Activated naive CD4-positive, alpha-beta T cell treated with anti-CD3 and anti-CD28 coated beads, Interleukin-2, amount 50 U/mL, for 16 hours (primary cell): Measurements from ENCODE around the gene MAZ.
"Not testable (repeated sequence)": the region's sequence is repeated elsewhere in the genome, so short reads cannot be mapped to it uniquely, and the experiment has no call there.

ENCODE experiments used
- DNase-seq: peaks from one replicate; pipeline ENCODE4 v3.0.0-alpha.2; 2020

Gene MAZ

GRCh38 chr16:29784901-29785500, 21.3 kb upstream of the MAZ start:
- peak; percentile 76 for DNase-seq

DNA sequence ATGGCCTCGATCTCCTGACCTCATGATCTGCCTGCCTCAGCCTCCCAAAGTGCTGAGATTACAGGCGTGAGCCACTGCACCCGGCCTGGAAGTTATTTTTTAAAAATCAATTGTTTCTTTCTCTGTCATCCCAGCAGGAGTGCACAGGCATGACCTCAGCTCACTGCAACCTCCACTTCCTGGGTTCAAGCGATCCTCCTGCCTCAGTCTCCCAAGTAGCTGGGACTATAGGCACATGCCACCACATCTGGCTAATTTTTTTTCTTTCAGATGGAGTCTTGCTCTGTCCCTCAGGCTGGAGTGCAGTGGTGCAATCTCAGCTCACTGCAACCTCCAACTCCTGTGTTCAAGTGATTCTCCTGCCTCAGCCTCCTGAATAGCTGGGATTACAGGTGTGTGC, 19.2 kb upstream of the MAZ start:
- DNase-seq: not testable (repeated sequence)

- DNase-seq: no peak
Observed at GRCh38 chr16:29789775-29790182, 16.6 kb upstream of the MAZ start.

GRCh38 chr16:29790183-29790948, 16.0 kb upstream of the MAZ start, which contains the start of gene KIF22:
Gene KIF22 (plus strand): TSS chr16:29790751. CDS start chr16:29790760, 9 bp downstream.
- peak; percentile 100 for DNase-seq

GRCh38 chr16:29790949-29791844, 15.1 kb upstream of the MAZ start:
- no peak for DNase-seq

DNA sequence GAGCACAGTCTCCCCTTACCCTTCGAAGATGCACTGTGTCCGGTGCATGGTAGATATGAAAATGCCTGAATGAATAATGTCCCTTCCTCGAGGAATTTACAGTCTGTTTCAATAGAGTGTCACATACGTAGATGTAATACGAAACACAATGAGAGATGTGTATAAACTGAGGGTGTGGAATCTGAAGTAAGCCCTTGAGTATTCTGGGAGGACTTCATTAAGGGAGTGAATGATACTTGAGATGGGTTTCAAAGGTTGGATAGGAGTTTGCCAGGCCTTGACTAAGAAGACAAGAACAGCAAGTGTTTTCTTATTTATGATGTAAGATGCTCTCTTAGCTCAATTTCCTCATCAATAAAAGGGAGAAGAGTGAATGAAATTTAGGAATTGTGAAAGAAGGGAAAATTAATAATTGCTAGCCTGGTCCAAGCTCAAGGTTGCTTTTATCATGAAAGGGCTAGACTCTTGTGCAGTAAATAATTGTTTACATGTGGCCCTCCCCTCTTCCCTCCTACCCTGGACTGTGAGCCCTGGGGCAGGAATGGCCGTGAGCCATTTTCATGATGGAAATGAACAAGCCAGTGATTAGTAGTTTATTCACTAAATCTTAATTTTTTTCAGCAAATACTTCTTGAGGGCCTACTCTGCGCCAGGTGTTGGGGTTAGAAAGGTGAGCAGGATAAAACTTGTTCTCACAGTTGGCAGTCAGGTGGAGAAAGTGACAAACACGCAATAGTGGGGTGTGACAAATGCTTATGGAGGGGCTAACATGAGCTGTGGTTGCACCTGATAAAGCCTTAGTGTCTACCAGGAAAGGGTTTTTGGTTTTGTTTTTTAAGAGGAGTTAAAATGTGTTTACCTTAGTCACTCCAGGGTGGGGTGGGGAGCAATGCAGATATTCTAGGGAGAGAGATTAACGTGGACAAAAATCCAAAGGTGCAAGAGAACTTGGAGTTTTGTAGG, 14.2 kb upstream of the MAZ start:
- no peak for DNase-seq

GRCh38 chr16:29793153-29793552, 13.2 kb upstream of the MAZ start:
- not testable (repeated sequence) for DNase-seq

DNA sequence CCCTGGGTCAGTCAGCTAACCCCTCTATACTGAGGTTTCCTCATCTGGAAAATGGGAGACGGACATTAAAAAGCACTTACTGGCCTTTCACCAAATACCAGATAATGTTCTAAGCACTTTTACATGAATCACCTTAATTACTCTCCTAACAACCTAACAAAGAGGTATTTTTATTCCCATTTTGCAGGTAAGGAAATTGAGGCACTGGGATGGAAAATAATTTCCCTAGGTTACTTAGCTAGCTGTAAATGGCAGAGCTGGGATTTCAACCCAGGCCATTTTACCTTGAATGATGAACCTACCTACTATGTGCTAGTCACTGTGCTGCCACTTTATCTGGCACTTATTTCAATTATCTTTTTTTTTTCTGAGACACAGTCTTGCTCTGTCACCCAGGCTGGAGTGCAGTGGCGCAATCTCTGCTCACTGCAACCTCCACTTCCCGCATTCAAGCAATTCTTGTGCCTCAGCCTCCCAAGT, 12.1 kb upstream of the MAZ start:
- DNase-seq: no peak

DNA sequence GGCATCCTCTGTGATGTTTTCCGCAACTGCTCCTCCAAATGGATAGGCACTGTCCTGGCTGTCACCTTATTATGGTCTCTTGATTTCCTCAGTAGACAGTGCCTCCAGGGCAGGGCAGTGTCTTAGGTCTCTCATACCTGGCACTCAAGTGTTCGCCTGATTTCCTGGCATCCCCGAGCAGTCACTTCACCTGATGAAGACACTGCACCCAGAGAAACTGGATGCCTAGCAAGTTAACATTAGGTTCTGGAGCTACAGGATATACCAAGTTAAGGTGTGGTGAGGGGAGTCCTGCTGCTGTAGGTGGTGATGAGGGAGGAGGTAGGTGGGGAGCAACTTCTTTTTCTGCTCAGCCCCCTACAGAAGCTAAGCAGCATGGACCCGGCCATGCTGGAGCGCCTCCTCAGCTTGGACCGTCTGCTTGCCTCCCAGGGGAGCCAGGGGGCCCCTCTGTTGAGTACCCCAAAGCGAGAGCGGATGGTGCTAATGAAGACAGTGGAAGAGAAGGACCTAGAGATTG, 3.9 kb upstream of the MAZ start:
- no peak for DNase-seq

DNA sequence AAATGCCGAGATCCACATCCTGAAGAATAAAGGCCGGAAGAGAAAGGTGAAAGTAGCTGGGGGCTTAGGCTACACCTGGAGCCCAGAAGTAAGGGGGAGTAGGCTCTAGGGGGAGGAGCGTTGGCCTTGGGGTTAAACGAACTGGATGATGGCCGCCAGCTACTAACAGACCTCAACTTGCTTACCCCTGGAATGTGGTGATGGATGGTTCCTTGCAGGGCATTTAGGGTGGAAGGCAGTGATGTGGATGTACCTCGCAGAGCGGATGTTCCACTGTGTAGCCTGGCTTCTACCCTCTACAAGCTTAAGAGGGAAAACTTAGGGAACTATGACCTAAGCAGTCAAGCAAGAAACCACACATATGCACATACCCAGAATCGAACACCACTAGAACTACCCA, 2.3 kb upstream of the MAZ start:
- no peak for DNase-seq

DNA sequence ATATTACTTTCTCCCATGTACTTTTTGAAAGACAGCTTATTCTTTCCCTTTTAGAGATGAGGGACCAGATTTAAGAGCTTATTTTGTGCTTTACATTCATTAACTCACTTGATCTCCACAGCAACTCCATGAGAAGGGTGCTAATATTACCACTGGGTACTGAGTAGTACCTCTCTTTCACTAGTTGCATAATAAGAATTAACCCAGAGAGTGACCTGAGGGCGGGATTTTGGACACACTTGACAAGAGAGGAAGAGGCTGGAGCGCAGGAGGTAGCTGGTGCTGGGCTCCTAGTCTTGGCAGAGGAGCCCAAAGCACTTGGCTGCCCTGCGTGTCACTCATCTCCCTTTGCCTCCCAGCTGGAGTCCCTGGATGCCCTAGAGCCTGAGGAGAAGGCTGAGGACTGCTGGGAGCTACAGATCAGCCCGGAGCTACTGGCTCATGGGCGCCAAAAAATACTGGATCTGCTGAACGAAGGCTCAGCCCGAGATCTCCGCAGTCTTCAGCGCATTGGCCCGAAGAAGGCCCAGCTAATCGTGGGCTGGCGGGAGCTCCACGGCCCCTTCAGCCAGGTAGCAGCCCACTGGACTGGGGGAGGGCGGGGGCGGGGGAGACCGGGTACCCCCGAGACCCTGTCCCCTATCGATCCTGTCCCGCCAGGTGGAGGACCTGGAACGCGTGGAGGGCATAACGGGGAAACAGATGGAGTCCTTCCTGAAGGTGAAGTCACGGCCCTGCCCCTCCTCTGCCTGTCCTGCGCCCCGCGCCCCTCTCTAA, 1.7 kb upstream of the MAZ start:
- DNase-seq: no peak

DNA sequence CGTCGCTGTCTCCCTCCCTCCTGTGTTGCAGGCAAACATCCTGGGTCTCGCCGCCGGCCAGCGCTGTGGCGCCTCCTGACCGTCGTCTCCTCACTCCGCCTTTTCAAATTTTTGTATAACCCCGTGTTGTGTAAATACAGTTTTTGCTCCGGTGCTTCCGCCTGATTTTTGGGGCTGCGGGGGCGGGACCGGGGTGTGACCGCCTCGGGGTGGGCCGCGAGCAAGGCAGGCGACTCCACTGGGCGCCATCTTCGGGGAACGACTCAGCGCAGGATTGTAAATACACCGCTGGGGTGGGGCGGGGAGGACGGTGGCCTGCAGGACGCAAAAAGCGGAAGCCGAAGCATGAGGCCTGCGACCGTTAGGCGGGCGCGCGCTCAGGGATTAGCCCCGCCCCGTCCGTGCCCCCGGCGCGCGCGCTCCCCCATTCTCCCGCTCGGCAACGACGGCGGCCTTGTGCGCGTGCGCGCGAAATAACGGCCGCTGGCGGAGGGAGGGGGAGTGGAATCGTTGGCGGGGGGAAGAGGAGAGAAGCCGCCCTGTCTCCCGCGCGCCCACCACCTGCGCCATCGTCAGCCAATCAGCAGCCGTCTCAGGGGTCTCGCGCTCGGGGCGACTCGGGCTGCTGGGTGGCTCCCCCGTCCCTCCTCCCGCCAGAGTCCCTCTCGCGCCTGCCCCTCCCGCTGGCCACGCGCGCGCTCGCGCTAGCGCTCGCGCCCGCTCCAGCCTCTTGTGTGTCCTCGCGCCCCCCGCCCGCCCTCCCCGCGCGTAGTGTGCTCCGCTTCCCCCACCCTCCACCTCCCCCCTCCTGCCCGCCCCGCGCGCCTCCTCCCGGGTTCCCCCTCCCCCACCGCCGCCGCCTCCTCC, 864 bp upstream of the MAZ start:
- DNase-seq: peak; percentile 98

GRCh38 chr16:29806641-29807425, 504 bp downstream of the MAZ start:
- peak; percentile 71 for DNase-seq

GRCh38 chr16:29807426-29808218, 1.3 kb downstream of the MAZ start:
- peak; percentile 86 for DNase-seq

DNA sequence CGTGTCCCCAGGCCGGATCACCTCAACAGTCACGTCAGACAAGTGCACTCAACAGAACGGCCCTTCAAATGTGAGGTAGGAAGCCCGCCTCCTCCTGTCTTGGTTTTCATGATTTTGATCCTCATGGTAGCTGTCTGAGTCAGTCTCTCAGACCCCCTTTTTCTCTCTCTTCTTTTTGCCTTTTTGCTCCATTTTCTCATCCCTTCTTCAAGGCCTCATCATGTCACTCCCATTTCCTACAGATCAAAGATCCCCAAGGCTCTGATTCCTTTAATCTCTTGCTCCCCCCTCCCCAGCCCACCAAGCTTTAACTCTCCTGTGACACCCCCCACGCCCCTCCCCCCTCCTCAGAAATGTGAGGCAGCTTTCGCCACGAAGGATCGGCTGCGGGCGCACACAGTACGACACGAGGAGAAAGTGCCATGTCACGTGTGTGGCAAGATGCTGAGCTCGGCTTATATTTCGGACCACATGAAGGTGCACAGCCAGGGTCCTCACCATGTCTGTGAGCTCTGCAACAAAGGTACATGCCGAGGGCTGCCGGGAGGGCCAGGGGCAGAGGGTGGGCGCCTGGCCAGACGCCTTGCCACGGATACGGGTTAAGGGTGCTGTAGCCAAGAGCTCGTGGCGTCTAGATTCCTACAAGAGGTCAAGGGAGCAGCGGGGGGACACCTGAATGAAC, 2.0 kb downstream of the MAZ start:
- DNase-seq: peak; percentile 44

DNA sequence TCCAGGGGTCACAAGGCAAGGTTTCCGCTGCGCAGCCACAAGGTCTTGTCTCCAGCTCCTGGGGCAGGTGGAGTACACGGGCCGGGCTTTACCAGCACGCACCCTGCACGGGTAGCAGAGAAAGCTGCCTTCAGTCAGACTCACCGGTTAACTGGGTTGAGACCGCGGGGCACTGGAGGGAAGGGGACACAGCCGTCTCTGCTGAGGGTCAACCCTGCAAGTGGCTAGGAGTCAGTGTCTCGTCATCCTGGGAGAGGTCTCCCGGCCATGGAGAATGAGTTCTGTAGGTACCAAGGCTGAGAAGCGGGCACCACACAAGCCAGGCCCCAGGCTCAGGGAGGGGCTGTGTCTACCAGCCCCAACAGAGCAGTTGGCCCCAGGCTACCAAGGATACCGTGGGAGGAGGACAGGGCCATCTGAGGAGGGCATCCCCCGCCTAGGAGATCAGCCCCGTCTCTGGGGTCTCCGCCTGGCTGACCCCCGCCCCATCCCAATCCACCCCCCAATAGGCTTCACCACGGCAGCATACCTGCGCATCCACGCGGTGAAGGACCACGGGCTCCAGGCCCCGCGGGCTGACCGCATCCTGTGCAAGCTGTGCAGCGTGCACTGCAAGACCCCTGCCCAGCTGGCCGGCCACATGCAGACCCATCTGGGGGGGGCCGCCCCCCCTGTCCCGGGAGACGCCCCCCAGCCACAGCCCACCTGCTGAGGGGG, 2.9 kb downstream of the MAZ start:
- no peak for DNase-seq
